Activated gamma-delta T cell (primary cell): Measurements from ENCODE around the gene CTU2.
"Not testable (repeated sequence)": the region's sequence is repeated elsewhere in the genome, so short reads cannot be mapped to it uniquely, and the experiment has no call there.

Experiments
- DNase-seq: peaks from one replicate; lab custom pipeline; 2025; lab: John Stamatoyannopoulos, UW
- total RNA-seq, 2 donors: gene quantifications; one replicate each; lab custom pipeline; 2026; lab: John Stamatoyannopoulos, UW

The CTU2 gene
- total RNA-seq = 10.6 to 19.8 reads per million in 2 donors

DNA sequence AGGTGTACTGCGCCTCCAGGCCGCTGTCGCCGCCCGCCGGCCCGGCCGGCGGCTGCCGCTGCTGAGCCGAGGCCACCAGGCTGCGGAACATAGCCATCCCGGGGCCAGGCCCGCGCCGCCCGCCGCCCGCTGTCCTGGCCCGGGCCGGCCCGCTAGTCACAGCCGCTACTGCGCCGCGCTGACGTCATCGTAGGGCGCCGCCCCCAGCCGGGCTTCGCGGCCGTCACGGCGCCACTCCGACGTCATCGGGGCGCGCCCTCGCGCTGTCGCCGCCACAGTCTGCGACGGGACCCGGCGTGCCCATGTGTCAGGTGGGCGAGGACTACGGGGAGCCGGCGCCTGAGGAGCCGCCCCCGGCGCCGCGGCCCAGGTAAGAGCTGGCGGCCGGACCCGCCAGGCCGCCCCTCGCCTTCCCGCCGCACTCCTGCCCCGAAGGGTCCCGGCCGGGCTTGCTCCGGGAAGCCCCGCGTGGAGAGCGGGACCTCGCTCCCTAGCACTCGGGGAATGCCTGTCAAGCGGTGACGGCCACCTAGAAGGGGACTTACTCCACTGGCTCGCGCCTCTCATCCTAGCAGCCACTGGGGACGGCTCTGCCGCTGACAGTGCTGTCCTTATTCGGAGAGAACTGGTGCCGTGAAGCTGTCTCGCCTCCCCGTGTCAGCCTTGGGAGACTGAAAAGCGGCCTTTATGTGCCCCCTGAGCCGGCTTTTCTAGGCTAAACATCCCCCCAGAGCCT is at the start of gene CTU2, which contains the start of gene RNF166:
CTU2 (plus strand) TSS at position 275 of the 736 bp plus-strand sequence; CDS start at position 303, 28 bp downstream.
RNF166 (minus strand) TSS at position 180 of the 736 bp plus-strand sequence; CDS start at position 97, 83 bp downstream.
- peak; percentile 93 for DNase-seq

DNA sequence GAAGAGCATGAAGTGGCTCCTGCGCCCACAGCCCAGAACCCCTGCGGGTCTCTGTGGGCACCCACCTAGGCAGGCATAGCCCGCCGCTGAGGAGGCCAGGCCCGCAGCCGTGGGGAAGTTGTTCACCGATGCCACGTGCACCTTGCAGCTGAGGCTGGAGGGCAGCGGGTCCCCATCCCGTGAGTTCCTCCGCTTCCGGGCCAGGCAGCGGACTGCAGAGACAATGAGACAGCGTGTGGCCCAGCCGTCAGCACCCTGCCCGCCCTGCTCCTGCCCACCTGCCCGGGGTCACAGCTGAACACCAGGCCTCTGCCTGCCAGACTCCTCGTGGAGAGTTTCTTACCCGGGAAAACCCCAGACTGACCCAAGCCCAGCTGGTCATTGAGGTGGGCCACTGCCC is 48.9 kb upstream of the CTU2 start:
- DNase-seq = no peak

GRCh38 chr16:88658714-88659113 is 47.6 kb upstream of the CTU2 start:
- no peak for DNase-seq

DNA sequence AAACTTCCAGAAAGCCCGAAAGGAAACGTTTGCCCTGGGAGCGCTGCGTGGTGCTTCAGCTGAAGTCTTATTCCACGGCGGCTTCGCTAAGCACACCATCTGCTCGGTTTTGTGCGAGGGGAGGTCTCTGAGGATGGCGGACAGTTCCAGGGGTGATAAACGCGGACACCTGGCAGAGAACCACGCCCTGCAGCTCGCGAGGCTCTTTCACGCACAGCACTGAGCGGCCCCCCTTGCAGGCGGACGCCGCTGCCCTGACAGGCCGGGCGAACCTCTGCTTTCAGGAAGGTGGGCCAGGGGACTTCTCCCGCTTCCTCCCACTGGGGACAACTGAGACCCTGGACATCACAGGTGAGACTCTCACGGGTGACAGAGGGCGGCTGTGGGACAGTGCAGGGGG is 47.1 kb upstream of the CTU2 start:
- no peak for DNase-seq

DNA sequence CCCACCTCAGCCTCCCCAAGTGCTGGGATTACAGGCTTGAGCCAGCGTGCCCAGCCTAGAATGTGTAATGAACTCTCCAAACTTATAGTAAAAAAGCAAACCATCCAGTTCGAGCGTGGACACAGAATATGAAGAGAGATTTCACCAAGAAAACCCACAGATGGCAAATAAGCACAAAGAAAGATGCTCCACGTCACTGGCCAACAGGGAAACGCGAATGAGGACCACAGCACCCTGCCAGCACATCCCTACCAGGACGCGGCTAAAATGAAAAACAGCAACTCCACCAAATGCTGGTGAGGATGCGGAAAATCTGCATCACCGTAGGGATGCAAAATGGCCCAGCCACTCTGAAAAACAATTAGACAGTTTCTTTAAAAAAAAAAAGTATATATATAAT is 44.8 kb upstream of the CTU2 start:
- no peak for DNase-seq

GRCh38 chr16:88662222-88662842 is 44.0 kb upstream of the CTU2 start:
- no peak for DNase-seq

GRCh38 chr16:88662843-88663606 is 43.3 kb upstream of the CTU2 start, which contains the start of gene MVD:
TSS of gene MVD (minus strand) at chr16:88663091. CDS start at chr16:88663080, 11 bp downstream.
- peak; percentile 96 for DNase-seq

DNA sequence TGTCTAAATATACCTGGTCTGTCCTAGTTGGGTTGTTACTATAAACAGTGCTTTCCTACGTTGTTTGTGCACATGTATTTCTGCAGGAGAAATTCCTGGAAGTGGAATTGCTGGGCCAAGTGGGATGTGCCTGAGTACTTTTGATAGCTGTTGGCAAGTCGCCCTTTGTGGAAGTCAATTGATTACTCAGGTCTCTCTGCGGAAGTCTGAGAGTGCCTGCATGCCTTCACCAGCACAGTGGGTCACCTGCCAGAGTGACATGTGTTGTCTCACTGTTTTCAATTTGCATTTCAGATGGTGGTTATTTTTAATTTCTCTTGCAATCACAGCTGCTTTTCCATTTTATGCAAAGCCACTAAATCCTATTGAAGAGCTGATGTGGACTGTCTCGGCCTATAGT is 41.2 kb upstream of the CTU2 start:
- no peak for DNase-seq

GRCh38 chr16:88665570-88665969 is 40.7 kb upstream of the CTU2 start:
- DNase-seq = no peak

DNA sequence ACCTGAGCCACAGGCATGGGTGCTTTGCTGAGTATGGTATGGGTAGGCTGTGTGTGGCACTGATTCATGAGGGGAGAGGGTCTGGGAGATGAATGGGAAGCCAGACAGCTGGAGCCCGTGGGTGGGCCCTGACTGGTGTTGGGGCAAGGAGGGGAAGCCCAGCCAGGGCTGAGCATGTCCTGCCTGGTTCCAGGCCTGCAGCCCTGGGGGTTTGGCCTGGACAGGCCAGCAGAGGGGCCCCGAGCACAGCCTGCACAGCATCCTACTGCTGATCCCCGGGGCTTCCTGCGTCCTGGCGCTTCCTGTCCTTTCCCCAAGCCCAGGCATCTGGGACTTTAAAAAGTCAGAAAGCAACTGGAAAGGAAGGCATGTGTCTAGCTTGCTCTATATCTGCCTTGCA is 38.8 kb upstream of the CTU2 start:
- DNase-seq = no peak

DNA sequence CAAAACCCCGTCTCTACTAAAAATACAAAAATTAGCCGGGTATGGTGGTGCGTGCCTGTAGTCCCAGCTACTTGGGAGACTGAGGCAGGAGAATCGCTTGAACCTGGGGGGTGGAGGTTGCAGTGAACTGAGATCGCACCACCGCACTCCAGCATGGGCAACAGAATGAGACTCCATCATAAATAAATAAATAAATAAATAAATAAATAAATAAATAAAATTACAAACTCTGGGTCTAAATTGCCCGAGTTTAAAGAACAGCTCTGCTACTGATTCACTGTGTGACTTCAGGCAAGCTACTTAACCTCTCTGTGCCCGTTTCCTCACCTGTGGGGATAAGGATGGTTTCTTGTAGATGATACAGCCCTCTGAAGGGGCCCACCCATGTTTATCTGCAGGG is 36.8 kb upstream of the CTU2 start:
- not testable (repeated sequence) for DNase-seq

DNA sequence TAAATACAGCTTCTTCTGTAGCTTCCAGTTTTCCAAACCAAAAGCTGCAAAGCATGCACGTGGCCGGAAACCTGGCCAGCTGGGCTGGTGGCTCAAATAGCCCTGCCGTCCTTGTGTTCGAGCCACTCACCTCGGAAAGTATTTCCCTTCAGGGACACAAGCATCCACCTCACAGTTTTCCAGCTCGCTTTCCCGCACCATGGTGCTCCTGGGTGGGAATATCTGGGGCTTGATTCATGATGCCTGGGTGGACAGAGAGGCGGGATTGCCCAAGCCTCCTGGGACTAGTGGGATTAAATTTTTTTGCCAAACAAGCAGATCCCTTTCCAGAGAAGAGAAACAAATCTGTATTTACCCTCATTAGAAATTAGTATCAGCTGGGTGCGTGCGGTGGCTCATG is 36.3 kb upstream of the CTU2 start:
- no peak for DNase-seq

GRCh38 chr16:88671806-88672205 is 34.5 kb upstream of the CTU2 start:
- no peak for DNase-seq

DNA sequence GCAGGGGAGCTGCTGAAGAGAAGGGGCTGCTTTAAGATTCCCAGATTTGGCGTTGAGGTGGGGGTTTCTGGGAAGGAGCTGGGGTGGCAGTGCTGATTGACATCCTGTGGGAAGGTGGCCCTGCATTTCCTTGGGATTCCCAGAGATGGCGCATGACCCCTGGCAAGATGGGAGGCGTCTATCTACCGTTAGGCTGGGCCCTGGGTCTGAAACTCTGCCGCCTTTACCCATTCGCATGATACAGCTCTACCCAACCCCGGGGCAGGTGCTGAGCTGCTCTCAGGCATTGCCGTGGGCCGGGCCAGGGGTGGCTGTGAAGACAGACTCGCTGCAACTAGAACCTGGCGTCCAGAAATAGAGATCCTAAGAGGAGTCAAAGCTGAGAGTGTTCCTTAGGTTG is 33.5 kb upstream of the CTU2 start:
- DNase-seq = no peak

DNA sequence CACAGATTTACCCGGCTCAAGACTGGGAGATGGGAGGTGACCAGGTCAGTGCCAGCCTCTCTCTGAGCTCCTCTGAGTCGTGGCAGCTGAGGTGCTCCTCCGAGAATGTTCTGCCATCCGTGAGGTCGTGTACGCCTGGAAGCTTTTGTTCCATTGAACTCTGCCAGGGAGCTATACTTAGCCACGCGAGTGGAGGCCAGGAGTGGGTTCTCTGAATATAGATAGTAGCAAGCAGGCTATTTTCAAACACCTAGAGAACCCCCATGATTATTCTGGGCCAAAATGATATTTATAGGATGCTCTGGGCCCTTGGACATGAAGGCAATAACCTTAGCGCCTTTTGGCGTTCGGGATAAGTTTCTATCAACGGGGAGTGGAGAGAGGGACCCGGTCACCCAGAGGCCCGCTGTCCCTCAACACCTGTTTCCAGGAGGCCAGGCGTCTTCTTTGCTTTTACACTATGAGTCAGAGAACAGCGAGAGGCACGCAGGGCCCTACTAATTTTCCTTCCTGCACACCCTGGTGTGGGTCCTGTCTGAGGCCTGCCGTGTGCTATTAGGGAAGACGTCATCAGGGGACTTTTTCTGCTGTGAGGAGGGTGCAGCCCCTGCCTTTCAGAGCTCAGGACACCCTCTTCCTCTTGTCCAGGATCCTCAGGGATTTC is 32.5 kb upstream of the CTU2 start:
- no peak for DNase-seq

GRCh38 chr16:88676502-88677242 is 29.6 kb upstream of the CTU2 start:
- DNase-seq = no peak

GRCh38 chr16:88677721-88678120 is 28.6 kb upstream of the CTU2 start:
- DNase-seq = no peak

- DNase-seq = no peak
These were observed 27.9 kb upstream of the CTU2 start for GRCh38 chr16:88678224-88678979.

DNA sequence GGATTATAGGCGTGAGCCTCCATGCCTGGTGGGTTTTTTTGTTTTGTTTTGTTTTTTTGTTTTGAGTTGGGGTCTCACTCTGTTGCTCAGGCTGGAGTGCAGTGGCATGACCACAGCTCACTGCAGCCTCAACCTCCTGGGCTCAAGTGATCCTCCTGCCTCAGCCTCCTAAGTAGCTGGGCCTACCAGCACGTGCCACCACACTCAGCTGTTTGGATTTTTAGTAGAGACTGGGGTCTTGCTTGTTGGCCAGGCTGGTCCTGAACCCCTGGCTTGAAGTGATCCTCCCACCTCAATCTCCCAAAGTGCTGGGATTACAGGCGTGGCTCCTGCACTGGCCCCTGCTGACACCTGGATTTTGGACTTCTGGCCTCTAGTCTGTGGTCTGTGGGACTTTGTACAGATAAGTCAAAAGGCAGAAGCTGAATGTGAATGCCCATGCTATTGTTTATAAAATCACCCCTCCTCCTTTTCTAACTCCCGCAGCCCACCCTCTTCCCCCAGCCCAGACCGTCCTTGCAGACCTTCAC is 25.7 kb upstream of the CTU2 start:
- no peak for DNase-seq

GRCh38 chr16:88681084-88681680 is 25.1 kb upstream of the CTU2 start:
- no peak for DNase-seq
